ENCODE results near the gene PLEKHG7. TPM values are rescaled to one million over a fixed set of nuclear protein-coding genes. Genes with fewer than 3 reads are reported as not detected.

The PLEKHG7 gene
- total and polyA plus RNA-seq, 4 donors: 0.81 to 6.1 (median 3.1) TPM

- DNase-seq (no peak), ATAC-seq (ENCODE audit: insufficient read depth, low FRiP score) (no peak)
- Histone ChIP-seq H3K27ac (ENCODE audit: low read depth in 1 of 2, low read length in 1 of 2) (no peak overlapping the region), H3K4me1 (ENCODE audit: control insufficient read depth in 5 of 5, insufficient read depth in 5 of 5, low read length in 5 of 5) (peaks cover 0 to 18% (median 7%) of the 10 kb centered on the region in 5 donors), H3K36me3 (ENCODE audit: control insufficient read depth in 4 of 4, insufficient read depth in 4 of 4, low read length in 4 of 4) (no peaks in the 10 kb centered on the region), H3K9ac (ENCODE audit: insufficient read depth in 1 of 2, low read length in 2 of 2) (no peak overlapping the region), H3K27me3 (ENCODE audit: control insufficient read depth in 3 of 3, insufficient read depth in 3 of 3, low read length in 2 of 3) (no peaks in the 10 kb centered on the region), H3K4me3 (no peak overlapping the region), H3K9me3 (ENCODE audit: control insufficient read depth in 4 of 4, insufficient read depth in 3 of 4, low read length in 3 of 4) (peaks cover 0 to 6% (median 0%) of the 10 kb centered on the region in 4 donors)
- 71 to 87% methylated on average over 1 of the region's 1 CpG for WGBS, 2 donors
- TF ChIP-seq, protein P1, sequence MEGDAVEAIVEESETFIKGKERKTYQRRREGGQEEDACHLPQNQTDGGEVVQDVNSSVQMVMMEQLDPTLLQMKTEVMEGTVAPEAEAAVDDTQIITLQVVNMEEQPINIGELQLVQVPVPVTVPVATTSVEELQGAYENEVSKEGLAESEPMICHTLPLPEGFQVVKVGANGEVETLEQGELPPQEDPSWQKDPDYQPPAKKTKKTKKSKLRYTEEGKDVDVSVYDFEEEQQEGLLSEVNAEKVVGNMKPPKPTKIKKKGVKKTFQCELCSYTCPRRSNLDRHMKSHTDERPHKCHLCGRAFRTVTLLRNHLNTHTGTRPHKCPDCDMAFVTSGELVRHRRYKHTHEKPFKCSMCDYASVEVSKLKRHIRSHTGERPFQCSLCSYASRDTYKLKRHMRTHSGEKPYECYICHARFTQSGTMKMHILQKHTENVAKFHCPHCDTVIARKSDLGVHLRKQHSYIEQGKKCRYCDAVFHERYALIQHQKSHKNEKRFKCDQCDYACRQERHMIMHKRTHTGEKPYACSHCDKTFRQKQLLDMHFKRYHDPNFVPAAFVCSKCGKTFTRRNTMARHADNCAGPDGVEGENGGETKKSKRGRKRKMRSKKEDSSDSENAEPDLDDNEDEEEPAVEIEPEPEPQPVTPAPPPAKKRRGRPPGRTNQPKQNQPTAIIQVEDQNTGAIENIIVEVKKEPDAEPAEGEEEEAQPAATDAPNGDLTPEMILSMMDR (IDR thresholded peaks at IDR 0.05; ENCODE audit: control extremely low read depth, extremely low read depth): no peak
Observed at GRCh38 chr12:92765871-92766270, 63.1 kb downstream of the PLEKHG7 start.

DNA sequence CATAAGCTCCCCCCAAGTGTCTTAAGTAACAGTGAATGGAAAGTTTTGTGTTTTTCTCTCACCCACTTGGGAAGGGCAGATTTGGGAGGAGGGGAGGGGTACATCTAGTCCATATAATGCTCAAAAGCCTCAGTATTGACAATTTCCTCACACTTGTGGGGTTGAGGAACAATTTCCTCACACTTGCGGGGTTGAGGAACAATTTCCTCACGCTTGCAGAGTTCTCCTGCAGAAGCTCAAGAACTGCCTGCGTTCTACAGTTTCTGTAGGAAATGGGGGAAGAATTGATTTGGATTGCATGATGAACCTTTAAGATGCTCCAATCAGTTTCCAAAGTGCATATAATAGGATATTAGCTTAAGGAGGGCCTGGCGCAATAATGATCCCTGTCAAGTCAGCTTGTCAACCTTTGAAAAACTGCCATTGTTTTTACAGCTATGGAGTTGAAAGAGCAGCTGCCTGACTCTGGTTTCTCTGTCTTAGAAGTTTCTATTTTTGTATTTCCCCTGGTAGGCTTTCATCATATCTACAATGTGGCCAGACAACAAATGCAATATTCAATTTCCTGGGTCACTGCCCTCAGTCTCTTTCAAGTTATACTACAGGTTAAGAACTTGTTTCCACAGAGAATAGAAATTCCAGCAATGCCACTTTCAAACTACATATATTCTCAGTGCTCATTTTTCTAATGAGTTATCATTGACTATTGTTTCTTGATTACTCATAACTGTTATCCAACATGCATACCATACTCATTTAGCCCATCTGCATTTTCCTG lies 66.5 kb downstream of the PLEKHG7 start:
- Histone ChIP-seq H3K27me3 (ENCODE audit: control insufficient read depth in 3 of 3, insufficient read depth in 3 of 3, low read length in 2 of 3) (no peaks in the 10 kb centered on the region), H3K9me3 (ENCODE audit: control insufficient read depth in 4 of 4, insufficient read depth in 3 of 4, low read length in 3 of 4) (no peaks in the 10 kb centered on the region), H3K4me1 (ENCODE audit: control insufficient read depth in 5 of 5, insufficient read depth in 5 of 5, low read length in 5 of 5) (peaks cover 0 to 18% (median 9%) of the 10 kb centered on the region in 5 donors), H3K27ac (ENCODE audit: low read depth in 1 of 2, low read length in 1 of 2) (no peak overlapping the region), H3K4me3 (no peak overlapping the region), H3K9ac (ENCODE audit: insufficient read depth in 1 of 2, low read length in 2 of 2) (no peak overlapping the region), H3K36me3 (ENCODE audit: control insufficient read depth in 4 of 4, insufficient read depth in 4 of 4, low read length in 4 of 4) (peaks cover 0 to 2% (median 0%) of the 10 kb centered on the region in 4 donors)
- TF ChIP-seq, protein P1 (IDR thresholded peaks at IDR 0.05; ENCODE audit: control extremely low read depth, extremely low read depth): no peak
- peak; percentile 37 for ATAC-seq (ENCODE audit: insufficient read depth, low FRiP score)
- peak in 2 of 3 donors; percentile 47 to 61 for DNase-seq
- 24 to 63% methylated on average over 4 of the region's 4 CpGs for WGBS, 2 donors

DNA sequence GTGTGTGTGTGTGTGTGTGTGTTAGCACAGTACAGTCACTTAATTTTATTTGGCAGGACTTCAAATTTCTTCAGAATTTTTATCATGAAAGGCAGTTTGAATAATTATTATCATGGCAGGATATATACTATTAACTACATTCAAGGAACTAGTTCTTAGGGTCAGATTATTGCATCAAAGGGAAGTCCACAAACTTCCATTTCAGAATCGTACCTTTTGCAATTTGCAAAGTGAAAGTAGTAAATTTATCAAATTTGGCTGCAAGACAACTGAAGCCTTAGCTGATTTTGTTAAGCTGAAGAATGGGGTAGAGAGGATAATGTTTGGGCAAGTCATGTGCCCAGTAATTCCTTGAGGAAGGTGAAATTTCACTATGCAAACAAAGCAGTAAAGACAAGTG lies 68.2 kb downstream of the PLEKHG7 start:
- Histone ChIP-seq H3K27me3 (ENCODE audit: control insufficient read depth in 3 of 3, insufficient read depth in 3 of 3, low read length in 2 of 3) (no peaks in the 10 kb centered on the region), H3K4me3 (no peak overlapping the region), H3K9ac (ENCODE audit: insufficient read depth in 1 of 2, low read length in 2 of 2) (no peak overlapping the region), H3K27ac (ENCODE audit: low read depth in 1 of 2, low read length in 1 of 2) (no peak overlapping the region), H3K4me1 (ENCODE audit: control insufficient read depth in 5 of 5, insufficient read depth in 5 of 5, low read length in 5 of 5) (peaks cover 0 to 26% (median 9%) of the 10 kb centered on the region in 5 donors), H3K9me3 (ENCODE audit: control insufficient read depth in 4 of 4, insufficient read depth in 3 of 4, low read length in 3 of 4) (no peaks in the 10 kb centered on the region), H3K36me3 (ENCODE audit: control insufficient read depth in 4 of 4, insufficient read depth in 4 of 4, low read length in 4 of 4) (peaks cover 0 to 2% (median 0%) of the 10 kb centered on the region in 4 donors)
- ATAC-seq (ENCODE audit: insufficient read depth, low FRiP score) (no peak), DNase-seq (peak in 2 of 3 donors; percentile 19 to 25)
- WGBS, 2 donors: 0 to 17% methylated on average over 1 of the region's 1 CpG
- TF ChIP-seq, protein P1 (IDR thresholded peaks at IDR 0.05; ENCODE audit: control extremely low read depth, extremely low read depth): no peak

Data from lung (tissue), 12 donors.